Measurements from ENCODE around the gene COA3. TPM values are rescaled to one million over a fixed set of nuclear protein-coding genes. Genes with fewer than 3 reads are reported as not detected.

The COA3 gene
- total and polyA plus RNA-seq, 12 donors = 56.1 to 142 (median 75.4) TPM

- 79 to 81% methylated on average over 7 of the region's 7 CpGs for WGBS, 2 donors
- intact Hi-C loops (cut with DNase I) = loop anchor here in 4 of 10 donors (2.0 to 5.0 kb wide), 5 partner anchors 81 to 626 kb away; no protein-coding TSS in a partner anchor
- Histone ChIP-seq H3K27me3 (no peaks in the 10 kb centered on the region), H3K4me3 (no peak overlapping the region), H3K27ac (peak overlapping the region in 2 of 10 donors; percentile 15 to 25), H3K4me1 (peaks cover 0 to 30% (median 6%) of the 10 kb centered on the region in 9 donors), H3K36me3 (peaks cover 0 to 49% (median 21%) of the 10 kb centered on the region in 9 donors), H3K9me3 (no peaks in the 10 kb centered on the region)
- no peak for DNase-seq
- ATAC-seq = peak in 1 of 8 donors; percentile 13
- TF ChIP-seq CTCF (IDR thresholded peaks at IDR 0.05) = no peak
Observed at GRCh38 chr17:42845918-42846593, 47.6 kb upstream of the COA3 start.

- Histone ChIP-seq H3K36me3 (peaks cover 0 to 54% (median 22%) of the 10 kb centered on the region in 9 donors), H3K27me3 (no peaks in the 10 kb centered on the region), H3K4me3 (no peak overlapping the region), H3K27ac (no peak overlapping the region), H3K9me3 (no peaks in the 10 kb centered on the region), H3K4me1 (peaks cover 0 to 30% (median 5%) of the 10 kb centered on the region in 9 donors)
- no peak for TF ChIP-seq CTCF (IDR thresholded peaks at IDR 0.05)
- DNase-seq (no peak), ATAC-seq (no peak)
- 88 to 91% methylated on average over 12 of the region's 12 CpGs for WGBS, 2 donors
- intact Hi-C loops (cut with DNase I) = loop anchor here in 3 of 10 donors (2.0 to 5.0 kb wide), 4 partner anchors 82 to 627 kb away; no protein-coding TSS in a partner anchor
Observed at GRCh38 chr17:42845556-42845917, 47.0 kb upstream of the COA3 start.

GRCh38 chr17:42844761-42845555 lies 46.5 kb upstream of the COA3 start:
- Histone ChIP-seq H3K4me1 (peaks cover 0 to 27% (median 5%) of the 10 kb centered on the region in 9 donors), H3K36me3 (peaks cover 0 to 60% (median 22%) of the 10 kb centered on the region in 9 donors), H3K4me3 (no peak overlapping the region), H3K27ac (no peak overlapping the region), H3K27me3 (no peaks in the 10 kb centered on the region), H3K9me3 (no peaks in the 10 kb centered on the region)
- DNase-seq (no peak), ATAC-seq (peak in 3 of 8 donors; percentile 3 to 28 (median 20))
- intact Hi-C loops (cut with DNase I) = loop anchor here in 4 of 10 donors (2.0 to 5.0 kb wide), 5 partner anchors 82 to 627 kb away; no protein-coding TSS in a partner anchor
- 90 to 91% methylated on average over 24 of the region's 24 CpGs for WGBS, 2 donors
- no peak for TF ChIP-seq CTCF (IDR thresholded peaks at IDR 0.05)

- ATAC-seq (no peak), DNase-seq (no peak)
- intact Hi-C loops (cut with DNase I) = loop anchor here in 2 of 10 donors (2.0 to 5.0 kb wide), 2 partner anchors 85 to 93 kb away; no protein-coding TSS in a partner anchor
- Histone ChIP-seq H3K9me3 (no peaks in the 10 kb centered on the region), H3K4me3 (no peak within 1 kb of the TSS), H3K27ac (peak within 1 kb of the TSS in 1 of 10 donors; percentile 12), H3K36me3 (peaks cover 0 to 67% (median 27%) of the 10 kb centered on the region in 9 donors), H3K4me1 (peaks cover 0 to 22% (median 0%) of the 10 kb centered on the region in 9 donors), H3K27me3 (no peaks in the 10 kb centered on the region)
- WGBS, 2 donors = 65 to 67% methylated on average over 4 of the region's 4 CpGs
- no peak for TF ChIP-seq CTCF (IDR thresholded peaks at IDR 0.05)
Observed at GRCh38 chr17:42844271-42844670, 45.8 kb upstream of the COA3 start, which contains the start of gene AOC2. Gene AOC2 (plus strand): TSS chr17:42844580. CDS start chr17:42844627, 47 bp downstream.

All from heart right ventricle (tissue), 16 donors.